Measurements from ENCODE around the gene KIAA0753.

DNA sequence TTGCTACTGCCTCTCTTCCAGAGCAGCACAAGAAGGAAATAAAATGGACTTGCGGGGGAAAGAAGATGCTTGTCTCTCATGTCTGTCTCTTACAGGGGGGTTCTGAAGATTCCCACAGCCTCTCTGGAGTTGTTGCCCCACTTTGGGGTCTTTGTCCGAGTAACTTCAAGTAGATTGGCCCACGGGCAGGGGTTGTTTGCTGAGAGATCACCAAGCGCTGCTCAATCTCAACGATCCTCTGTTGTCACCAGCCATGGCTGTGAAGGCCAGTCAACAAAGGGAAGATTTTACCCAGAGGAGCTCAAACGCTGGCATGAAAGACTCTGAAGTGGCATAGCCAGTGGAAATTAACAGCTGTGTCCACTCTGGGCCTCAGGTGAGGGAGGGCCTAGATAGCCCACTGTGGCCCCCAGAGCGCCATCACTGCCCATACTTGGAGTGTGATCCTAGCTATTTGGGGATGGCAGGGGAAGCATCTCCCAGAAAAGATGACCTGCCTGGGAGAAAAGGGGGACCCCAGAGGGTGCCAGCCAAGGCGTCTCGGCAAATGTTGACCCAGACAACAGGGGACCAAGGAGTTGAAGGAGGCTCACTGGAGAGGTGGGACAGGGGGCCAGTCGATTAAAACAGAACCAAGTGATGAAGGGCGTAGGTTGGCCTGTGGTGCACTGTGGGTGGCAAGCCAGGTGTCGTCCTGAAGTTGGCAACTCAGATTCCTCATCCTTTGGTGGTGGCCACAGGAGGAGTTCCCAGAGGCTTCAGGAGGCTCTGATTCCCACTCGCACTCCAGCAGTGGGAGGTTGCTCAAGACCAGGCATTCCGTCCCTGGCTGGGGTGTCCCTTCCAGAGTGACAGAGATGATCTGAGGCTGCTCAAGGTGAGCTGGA lies 44.6 kb upstream of the KIAA0753 start:
- TF ChIP-seq RAD21 (IDR thresholded peaks at IDR 0.05; ENCODE audit: low read length), result no peak
- no peak for TF ChIP-seq YY1 (IDR thresholded peaks at IDR 0.05; ENCODE audit: low read depth)
- TF ChIP-seq REST (IDR thresholded peaks at IDR 0.05; ENCODE audit: low read depth, low read length), result no peak
- no peak for TF ChIP-seq CTCF (IDR thresholded peaks at IDR 0.05)
- no peak for TF ChIP-seq RXRA (IDR thresholded peaks at IDR 0.05; ENCODE audit: borderline replicate concordance, low read depth)
- TF ChIP-seq EP300 (IDR thresholded peaks at IDR 0.05; ENCODE audit: borderline replicate concordance in 1 of 2, low read depth in 1 of 2, low read length in 1 of 2), result no peak
- no peak for TF ChIP-seq RFX5 (IDR thresholded peaks at IDR 0.05; ENCODE audit: low read length)
- no peak for TF ChIP-seq EZH2phosphoT487 (IDR thresholded peaks at IDR 0.05; ENCODE audit: borderline replicate concordance, low read depth)
- TF ChIP-seq MAX (IDR thresholded peaks at IDR 0.05; ENCODE audit: low read depth), result no peak
- TF ChIP-seq POLR2AphosphoS5 (IDR thresholded peaks at IDR 0.05; ENCODE audit: low read depth, low read length), result no peak
- no peak for TF ChIP-seq GABPA (IDR thresholded peaks at IDR 0.05; ENCODE audit: low read depth)
- TF ChIP-seq USF1 (IDR thresholded peaks at IDR 0.05; ENCODE audit: borderline replicate concordance, low read depth), result no peak

All from SK-N-SH (cell line).